CD14-positive monocyte (primary cell): Measurements from ENCODE around the gene GJC3. TPM values are rescaled to one million over a fixed set of nuclear protein-coding genes. Genes with fewer than 3 reads are reported as not detected.

ENCODE experiments used
- DNase-seq, 3 donors: peaks; one replicate each; pipeline ENCODE4 v3.0.0-alpha.2; 2011 to 2022
- H2AFZ ChIP-seq: 2 replicates; pipeline ENCODE4 v1.6.0; 2012; ENCODE audit warnings: mild to moderate bottlenecking, low read depth, low read length, inconsistent platforms; ENCODE audit not compliant: insufficient read depth, poor library complexity, severe bottlenecking
- H3K27ac ChIP-seq, 2 donors: 1 replicate in 1 of 2; 2 replicates in 1 of 2; pipeline ENCODE4 v1.5.1; 2012 to 2013; ENCODE audit warnings: low read length in 2 of 2, control low read depth in 1 of 2, inconsistent platforms in 1 of 2, low read depth in 1 of 2, mild to moderate bottlenecking in 1 of 2
- H3K27me3 ChIP-seq, 2 donors: one replicate each; pipeline versions ENCODE4 v1.6.0 to v1.6.1; 2011 to 2013; ENCODE audit warnings: low read length in 2 of 2; ENCODE audit not compliant: control insufficient read depth in 2 of 2, insufficient read depth in 2 of 2
- H3K36me3 ChIP-seq, 2 donors: replicated peaks in 1 of 2; 1 replicate in 1 of 2; 2 replicates in 1 of 2; pipeline versions ENCODE4 v1.5.1 to v1.6.1; 2012 to 2013; ENCODE audit warnings: low read length in 2 of 2, control low read depth in 1 of 2, inconsistent platforms in 1 of 2, mild to moderate bottlenecking in 1 of 2; ENCODE audit not compliant: insufficient read depth in 2 of 2, control insufficient read depth in 1 of 2
- H3K4me1 ChIP-seq, 2 donors: 1 replicate in 1 of 2; 2 replicates in 1 of 2; pipeline versions ENCODE4 v1.5.1 to v1.6.1; 2012 to 2013; ENCODE audit warnings: low read length in 2 of 2, control low read depth in 1 of 2, inconsistent platforms in 1 of 2, mild to moderate bottlenecking in 1 of 2, moderate library complexity in 1 of 2; ENCODE audit not compliant: insufficient read depth in 2 of 2, control insufficient read depth in 1 of 2
- H3K4me2 ChIP-seq: replicated peaks from 2 replicates; pipeline ENCODE3; 2012; ENCODE audit warnings: low read length, moderate library complexity, mild to moderate bottlenecking; ENCODE audit not compliant: poor library complexity, severe bottlenecking; ENCODE audit errors: extremely low read depth
- H3K4me3 ChIP-seq, 3 experiments: fragments of 200-600 bp in 1 of 3; sonication (generic) in 1 of 3; replicated peaks in 1 of 3; 1 replicate in 2 of 3; 2 replicates in 1 of 3; pipeline ENCODE4 v1.5.1; 2011 to 2013; ENCODE audit warnings: low read length in 3 of 3, mild to moderate bottlenecking in 3 of 3, control low read depth in 2 of 3, low read depth in 2 of 3, inconsistent platforms in 1 of 3, moderate library complexity in 1 of 3
- H3K79me2 ChIP-seq: 2 replicates; pipeline ENCODE4 v1.6.0; 2012; ENCODE audit warnings: mild to moderate bottlenecking, control low read depth, inconsistent platforms, low read length, moderate library complexity; ENCODE audit not compliant: insufficient read depth
- H3K9ac ChIP-seq: 2 replicates; pipeline ENCODE4 v1.6.0; 2017; ENCODE audit warnings: low read length, mild to moderate bottlenecking; ENCODE audit not compliant: insufficient read depth, poor library complexity, severe bottlenecking
- H3K9me3 ChIP-seq, 2 donors: replicated peaks in 1 of 2; 1 replicate in 1 of 2; 2 replicates in 1 of 2; pipeline versions ENCODE4 v1.5.1 to v1.6.1; 2012 to 2013; ENCODE audit warnings: low read length in 2 of 2, control low read depth in 1 of 2; ENCODE audit not compliant: control insufficient read depth in 1 of 2, insufficient read depth in 1 of 2
- H4K20me1 ChIP-seq: 2 replicates; pipeline ENCODE4 v1.6.0; 2012; ENCODE audit warnings: mild to moderate bottlenecking, low read length, control low read depth, moderate library complexity; ENCODE audit not compliant: insufficient read depth
- H3K27ac Mint-ChIP-seq, 7 donors: one replicate each; pipeline ENCODE4 v1.8.0; 2020; ENCODE audit warnings: mild to moderate bottlenecking in 7 of 7, mixed read lengths in 7 of 7, moderate library complexity in 6 of 7, inconsistent platforms in 2 of 7
- H3K27me3 Mint-ChIP-seq, 3 donors: one replicate each; pipeline ENCODE4 v1.8.0; 2021 to 2022; ENCODE audit warnings: low read depth in 3 of 3, mild to moderate bottlenecking in 3 of 3, mixed read lengths in 3 of 3, moderate library complexity in 3 of 3, inconsistent platforms in 1 of 3
- H3K36me3 Mint-ChIP-seq, 2 donors: one replicate each; pipeline ENCODE4 v1.8.0; 2020; ENCODE audit warnings: mixed read lengths in 2 of 2, inconsistent platforms in 1 of 2, mild to moderate bottlenecking in 1 of 2
- H3K4me1 Mint-ChIP-seq: one replicate; pipeline ENCODE4 v1.8.0; 2020; ENCODE audit warnings: mild to moderate bottlenecking, mixed read lengths
- H3K4me3 Mint-ChIP-seq, 2 donors: one replicate each; pipeline ENCODE4 v1.8.0; 2020; ENCODE audit warnings: mild to moderate bottlenecking in 2 of 2, mixed read lengths in 2 of 2, moderate library complexity in 1 of 2
- H3K9me3 Mint-ChIP-seq, 7 donors: one replicate each; pipeline ENCODE4 v1.8.0; 2020 to 2022; ENCODE audit warnings: mixed read lengths in 7 of 7, mild to moderate bottlenecking in 6 of 7, moderate library complexity in 6 of 7, inconsistent platforms in 2 of 7
- WGBS: methylation state at CpG from one replicate; pipeline ENCODE4 v1.1.5; 2013; ENCODE audit warnings: missing lambda C conversion rate; ENCODE audit not compliant: insufficient coverage; 5-methylcytosine and 5-hydroxymethylcytosine counted together
- intact Hi-C, 2 donors: fragments of 100-400 bp; cut with micrococcal nuclease; formaldehyde crosslinking; loops; one replicate each; pipeline versions ENCODE4 v1.15.0 to v1.15.1; 2023
- polyA plus RNA-seq, 3 donors: library from polyadenylated mRNA; depleted of rRNA in 1 of 3; unstranded in 2 of 3; stranded (reverse) in 1 of 3; fragments of 300-500 nt in 2 of 3; fragments of >200 nt in 1 of 3; fragmentation: Illumina TruSeq in 2 of 3; gene quantifications; 1 replicate in 2 of 3; 2 replicates in 1 of 3; pipeline ENCODE4 v1.2.3, GENCODE V29; 2012 to 2021
- small RNA-seq: library from RNA; depleted of rRNA; stranded (forward); fragments of <200 nt; gene quantifications from one replicate; pipeline ENCODE3, GENCODE V24; 2012; ENCODE audit warnings: low read depth; ENCODE audit not compliant: insufficient read length
- TF ChIP-seq, protein P1 (sequence below): fragments of 200-600 bp; IDR thresholded peaks from one replicate; pipeline ENCODE4 v1.8.0; 2022; ENCODE audit warnings: antibody characterized with exemption, mild to moderate bottlenecking

The GJC3 gene
- polyA plus RNA-seq, 3 donors, result not detected

DNA sequence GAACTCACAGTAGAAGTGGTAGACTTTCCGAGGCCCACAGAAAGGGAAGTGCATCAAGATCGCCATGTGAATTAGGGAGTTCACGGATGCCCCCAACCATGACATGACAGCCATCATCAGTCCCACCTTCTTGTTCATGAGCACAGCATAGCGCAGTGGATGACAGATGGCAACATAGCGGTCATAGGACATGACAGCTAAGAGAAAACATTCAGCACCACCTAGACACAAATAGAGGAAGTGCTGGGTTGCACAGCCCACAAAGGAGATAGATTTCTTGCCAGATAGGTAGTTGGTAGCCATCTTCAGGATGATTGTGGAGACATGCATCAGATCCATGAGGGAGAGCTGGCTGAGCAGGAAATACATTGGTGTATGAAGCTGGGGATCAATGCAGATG, 52.9 kb downstream of the GJC3 start:
- Histone ChIP-seq H3K4me2 (no peak overlapping the region), H3K9me3 (no peaks in the 10 kb centered on the region), H3K4me1 (no peaks in the 10 kb centered on the region), H3K27ac (no peak overlapping the region), H2AFZ (no peak overlapping the region), H3K36me3 (no peaks in the 10 kb centered on the region), H3K27me3 (no peaks in the 10 kb centered on the region), H4K20me1 (no peaks in the 10 kb centered on the region), H3K4me3 (no peak overlapping the region), H3K9ac (no peak overlapping the region), H3K79me2 (no peaks in the 10 kb centered on the region)
- 90% methylated on average over 2 of the region's 5 CpGs for WGBS
- intact Hi-C loops, result no loop called here
- peaks cover 0 to 6% (median 0%) of the 10 kb centered on the region in 7 donors for H3K9me3 Mint-ChIP-seq
- no peak overlapping the region for H3K27ac Mint-ChIP-seq
- no peak for DNase-seq
- no peaks in the 10 kb centered on the region for H3K36me3 Mint-ChIP-seq
- H3K27me3 Mint-ChIP-seq, result peaks cover 0 to 4% (median 3%) of the 10 kb centered on the region in 3 donors
- H3K4me1 Mint-ChIP-seq, result no peaks in the 10 kb centered on the region
- no peak overlapping the region for H3K4me3 Mint-ChIP-seq
- TF ChIP-seq, protein P1, sequence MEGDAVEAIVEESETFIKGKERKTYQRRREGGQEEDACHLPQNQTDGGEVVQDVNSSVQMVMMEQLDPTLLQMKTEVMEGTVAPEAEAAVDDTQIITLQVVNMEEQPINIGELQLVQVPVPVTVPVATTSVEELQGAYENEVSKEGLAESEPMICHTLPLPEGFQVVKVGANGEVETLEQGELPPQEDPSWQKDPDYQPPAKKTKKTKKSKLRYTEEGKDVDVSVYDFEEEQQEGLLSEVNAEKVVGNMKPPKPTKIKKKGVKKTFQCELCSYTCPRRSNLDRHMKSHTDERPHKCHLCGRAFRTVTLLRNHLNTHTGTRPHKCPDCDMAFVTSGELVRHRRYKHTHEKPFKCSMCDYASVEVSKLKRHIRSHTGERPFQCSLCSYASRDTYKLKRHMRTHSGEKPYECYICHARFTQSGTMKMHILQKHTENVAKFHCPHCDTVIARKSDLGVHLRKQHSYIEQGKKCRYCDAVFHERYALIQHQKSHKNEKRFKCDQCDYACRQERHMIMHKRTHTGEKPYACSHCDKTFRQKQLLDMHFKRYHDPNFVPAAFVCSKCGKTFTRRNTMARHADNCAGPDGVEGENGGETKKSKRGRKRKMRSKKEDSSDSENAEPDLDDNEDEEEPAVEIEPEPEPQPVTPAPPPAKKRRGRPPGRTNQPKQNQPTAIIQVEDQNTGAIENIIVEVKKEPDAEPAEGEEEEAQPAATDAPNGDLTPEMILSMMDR, result no peak

Small RNAs within 50 kb of the gene (small RNA-seq; reads per million reads assigned to genes)
- gene RF00019 (not detected), gene RF00561 (not detected)

Other genes starting within 250 kb of the GJC3 start
- under 1 TPM in 1 of 3 donors, not detected in 2; 0.05 TPM for gene CYP3A5, start 249.6 kb downstream of the GJC3 start, polyA plus RNA-seq
- gene CYP3A7, start 194.4 kb downstream of the GJC3 start, polyA plus RNA-seq, result not detected
- gene CYP3A4, start 145.4 kb downstream of the GJC3 start, polyA plus RNA-seq, result not detected
- gene CYP3A43, start 101.6 kb downstream of the GJC3 start, polyA plus RNA-seq, result not detected
- gene OR2AE1, start 52.6 kb downstream of the GJC3 start, polyA plus RNA-seq, result not detected
- gene TRIM4, start 10.1 kb downstream of the GJC3 start, polyA plus RNA-seq, result 10 to 100 TPM; 10.8 to 17.9 (median 12.5) TPM
- gene AZGP1, start 46.4 kb upstream of the GJC3 start, polyA plus RNA-seq, result not detected
- 10 to 100 TPM; 10.4 to 24.3 (median 10.7) TPM for gene ZKSCAN1, start 86.0 kb upstream of the GJC3 start, polyA plus RNA-seq
- gene ZSCAN21, start 120.2 kb upstream of the GJC3 start, polyA plus RNA-seq, result 1 to 10 TPM; 1.5 to 4.6 (median 4.4) TPM
- gene ZNF3, start 152.1 kb upstream of the GJC3 start, polyA plus RNA-seq, result 10 to 100 TPM in 1 of 3 donors, 1 to 10 TPM in 2; 7.1 to 13.4 (median 8.9) TPM
- 100 to 1,000 TPM in 2 of 3 donors, 10 to 100 TPM in 1; 77.1 to 119 (median 109) TPM for gene COPS6, start 159.3 kb upstream of the GJC3 start, polyA plus RNA-seq
- gene MCM7, start 171.8 kb upstream of the GJC3 start, polyA plus RNA-seq, result 10 to 100 TPM in 1 of 3 donors, 1 to 10 TPM in 2; 6.9 to 61.1 (median 8.8) TPM
- 10 to 100 TPM; 10.5 to 13.1 (median 12.6) TPM for gene AP4M1, start 172.0 kb upstream of the GJC3 start, polyA plus RNA-seq
- 10 to 100 TPM in 2 of 3 donors, 1 to 10 TPM in 1; 9.6 to 28.9 (median 11.0) TPM for gene TAF6, start 189.7 kb upstream of the GJC3 start, polyA plus RNA-seq
- 1 to 10 TPM; 6.2 to 6.8 (median 6.2) TPM for gene CNPY4, start 190.0 kb upstream of the GJC3 start, polyA plus RNA-seq
- gene MBLAC1, start 197.3 kb upstream of the GJC3 start, polyA plus RNA-seq, result under 1 TPM; 0.57 to 0.81 (median 0.59) TPM
- gene LAMTOR4, start 219.3 kb upstream of the GJC3 start, polyA plus RNA-seq, result 100 to 1,000 TPM; 533 to 754 (median 621) TPM
- 10 to 100 TPM in 1 of 3 donors, 1 to 10 TPM in 2; 1.0 to 38.4 (median 1.6) TPM for gene TRAPPC14, start 229.1 kb upstream of the GJC3 start, polyA plus RNA-seq
- under 1 TPM in 1 of 3 donors, not detected in 2; 0.31 TPM for gene GAL3ST4, start 239.0 kb upstream of the GJC3 start, polyA plus RNA-seq
- gene GPC2, start 247.8 kb upstream of the GJC3 start, polyA plus RNA-seq, result under 1 TPM in 1 of 3 donors, not detected in 2; 0.91 TPM
- under 1 TPM in 2 of 3 donors, not detected in 1; 0.39 TPM for gene STAG3, start 248.3 kb upstream of the GJC3 start, polyA plus RNA-seq